Ecto neural progenitor cell (in vitro differentiated cells): Measurements from ENCODE around the gene PHACTR1.
"Not testable (repeated sequence)": the region's sequence is repeated elsewhere in the genome, so short reads cannot be mapped to it uniquely, and the experiment has no call there.

Experiments used
- DNase-seq: peaks from one replicate; pipeline ENCODE4 v3.0.0-alpha.2; 2018; ENCODE audit warnings: low spot score

PHACTR1 gene

GRCh38 chr6:12716298-12716916 is at the start of gene PHACTR1:
PHACTR1 (plus strand) TSS chr6:12716767.
- DNase-seq = no peak

- DNase-seq = no peak
Observed at GRCh38 chr6:12666886-12667285, 49.7 kb upstream of the PHACTR1 start.

GRCh38 chr6:12675931-12676330 is 40.6 kb upstream of the PHACTR1 start:
- DNase-seq = no peak

- DNase-seq = no peak
Observed at GRCh38 chr6:12679341-12679740, 37.2 kb upstream of the PHACTR1 start.

- no peak for DNase-seq
Observed at GRCh38 chr6:12693122-12693521, 23.4 kb upstream of the PHACTR1 start.

GRCh38 chr6:12698298-12698697 is 18.3 kb upstream of the PHACTR1 start:
- no peak for DNase-seq

- DNase-seq = no peak
Observed at GRCh38 chr6:12704946-12705345, 11.6 kb upstream of the PHACTR1 start.

- DNase-seq = no peak
Observed at GRCh38 chr6:12709116-12709515, 7.5 kb upstream of the PHACTR1 start.

- no peak for DNase-seq
Observed at GRCh38 chr6:12709556-12710232, 6.9 kb upstream of the PHACTR1 start.

- no peak for DNase-seq
Observed at GRCh38 chr6:12710921-12711320, 5.6 kb upstream of the PHACTR1 start.

GRCh38 chr6:12714022-12714421 is 2.5 kb upstream of the PHACTR1 start:
- no peak for DNase-seq

- DNase-seq = no peak
Observed at GRCh38 chr6:12715437-12715836, 1.1 kb upstream of the PHACTR1 start.

GRCh38 chr6:12717356-12717755 is 789 bp downstream of the PHACTR1 start:
- no peak for DNase-seq

GRCh38 chr6:12718015-12718414 is 1.4 kb downstream of the PHACTR1 start:
- DNase-seq = no peak

- no peak for DNase-seq
Observed at GRCh38 chr6:12719017-12719416, 2.5 kb downstream of the PHACTR1 start.

GRCh38 chr6:12720310-12720709 is 3.7 kb downstream of the PHACTR1 start:
- DNase-seq = no peak

GRCh38 chr6:12725263-12725662 is 8.7 kb downstream of the PHACTR1 start:
- no peak for DNase-seq

GRCh38 chr6:12729467-12729866 is 12.9 kb downstream of the PHACTR1 start:
- no peak for DNase-seq

- not testable (repeated sequence) for DNase-seq
Observed at GRCh38 chr6:12730809-12731208, 14.2 kb downstream of the PHACTR1 start.

- DNase-seq = no peak
Observed at GRCh38 chr6:12733876-12734275, 17.3 kb downstream of the PHACTR1 start.

GRCh38 chr6:12735786-12736185 is 19.2 kb downstream of the PHACTR1 start:
- no peak for DNase-seq

- no peak for DNase-seq
Observed at GRCh38 chr6:12748411-12748810, 31.8 kb downstream of the PHACTR1 start.

GRCh38 chr6:12748815-12749521 is 32.4 kb downstream of the PHACTR1 start:
- peak; percentile 75 for DNase-seq
